Measurements from ENCODE around the gene MFN1.

The MFN1 gene

DNA sequence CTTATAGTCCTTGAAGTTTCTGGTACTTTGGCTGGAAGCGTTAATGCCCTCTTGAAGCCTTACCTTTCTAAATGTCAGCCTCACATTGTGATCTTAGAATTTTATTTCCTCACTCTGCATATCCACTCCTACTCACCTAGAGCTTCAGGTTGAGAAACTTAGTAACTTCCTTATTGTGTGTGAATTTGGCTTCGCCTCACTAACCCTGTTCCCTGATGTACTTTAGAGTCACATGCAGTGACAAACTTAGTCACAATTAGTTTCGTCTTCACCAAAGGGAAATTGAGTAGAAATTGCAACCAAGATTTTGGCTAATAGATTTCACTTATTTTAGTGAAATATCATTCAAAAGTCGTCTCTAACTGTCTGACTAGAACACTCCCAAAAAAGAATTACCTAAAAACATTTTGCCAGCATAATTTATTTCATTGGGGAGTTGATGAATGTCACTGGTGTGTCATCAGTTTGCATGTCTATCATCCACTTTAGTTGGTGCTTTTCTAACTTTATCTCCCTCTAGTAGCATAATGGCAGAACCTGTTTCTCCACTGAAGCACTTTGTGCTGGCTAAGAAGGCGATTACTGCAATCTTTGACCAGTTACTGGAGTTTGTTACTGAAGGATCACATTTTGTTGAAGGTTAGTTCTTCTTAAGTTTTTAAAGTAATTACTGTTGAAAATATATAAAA lies 960 bp downstream of the MFN1 start:
- no peak for DNase-seq

DNA sequence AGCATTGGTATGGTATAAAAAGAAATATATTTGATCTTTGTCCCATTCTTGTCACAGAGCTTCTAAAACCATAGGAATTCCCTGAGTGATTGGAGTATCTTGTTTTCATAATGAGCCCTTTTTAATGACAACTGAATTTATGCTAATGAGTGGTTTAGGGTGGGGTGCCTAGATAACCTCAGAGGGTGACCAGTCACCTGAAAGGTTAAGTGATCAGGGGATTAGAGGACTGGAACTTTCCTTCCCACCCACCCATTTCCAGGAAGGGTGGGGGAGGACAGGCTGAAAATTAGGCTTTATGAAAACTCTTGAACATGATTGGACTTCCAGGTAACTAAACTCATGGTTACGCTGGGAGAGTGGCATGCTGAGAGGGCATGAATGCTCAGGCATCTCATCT lies 8.5 kb downstream of the MFN1 start:
- DNase-seq: no peak

DNA sequence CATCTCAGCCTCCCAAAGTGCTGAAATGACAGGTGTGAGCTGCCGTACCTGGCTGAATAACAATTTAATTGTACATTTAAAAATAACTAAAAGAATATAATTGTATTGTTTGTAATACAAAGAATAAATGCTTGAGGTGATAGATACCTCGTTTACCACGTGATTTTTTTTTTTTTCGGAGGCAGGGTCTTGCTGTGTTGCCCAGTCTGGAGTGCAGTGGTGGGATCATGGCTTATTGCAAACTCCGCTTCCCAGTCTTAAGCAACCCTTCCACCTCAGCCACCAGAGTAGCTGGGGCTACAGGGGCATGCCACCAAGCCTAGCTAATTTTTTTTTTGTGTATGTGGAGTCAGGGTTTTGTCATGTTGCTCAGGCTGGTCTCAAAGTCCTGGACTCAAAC lies 15.8 kb downstream of the MFN1 start:
- DNase-seq: no peak

DNA sequence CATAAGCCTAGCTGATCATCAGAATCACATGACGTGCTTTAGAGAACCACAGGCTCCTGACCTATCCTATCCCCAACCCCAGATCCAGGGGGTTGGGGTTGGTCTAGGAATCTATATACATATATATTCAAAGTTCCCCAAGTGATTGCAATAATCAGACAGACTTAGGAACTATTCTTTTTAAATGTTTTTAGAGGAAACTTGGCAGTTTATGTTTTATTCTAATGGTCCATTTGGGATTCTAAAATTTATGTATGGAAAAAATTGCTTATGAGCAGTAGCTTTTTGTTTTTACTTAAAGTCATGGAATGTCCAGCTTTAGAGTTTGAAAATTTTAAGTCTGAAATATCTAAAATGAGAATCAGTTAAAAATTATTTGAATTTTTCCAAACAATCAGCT lies 22.1 kb downstream of the MFN1 start:
- DNase-seq: no peak

DNA sequence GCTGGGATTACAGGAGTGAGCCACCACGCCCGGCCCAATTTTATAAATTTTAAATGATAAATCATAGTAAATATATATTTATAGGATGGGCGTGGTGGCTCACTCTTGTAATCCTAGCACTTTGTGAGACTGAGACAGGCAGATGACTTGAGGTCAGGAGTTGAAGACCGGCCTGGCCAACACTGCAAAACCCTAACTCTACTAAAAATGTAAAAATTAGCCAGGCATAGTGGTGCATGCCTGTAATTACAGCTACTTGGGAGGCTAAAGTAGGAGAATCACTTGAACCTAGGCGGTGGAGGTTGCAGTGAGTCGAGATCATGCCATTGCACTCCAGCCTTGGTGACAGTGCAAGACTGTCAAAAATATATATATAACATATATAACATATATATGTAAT lies 26.4 kb downstream of the MFN1 start:
- DNase-seq: no peak

DNA sequence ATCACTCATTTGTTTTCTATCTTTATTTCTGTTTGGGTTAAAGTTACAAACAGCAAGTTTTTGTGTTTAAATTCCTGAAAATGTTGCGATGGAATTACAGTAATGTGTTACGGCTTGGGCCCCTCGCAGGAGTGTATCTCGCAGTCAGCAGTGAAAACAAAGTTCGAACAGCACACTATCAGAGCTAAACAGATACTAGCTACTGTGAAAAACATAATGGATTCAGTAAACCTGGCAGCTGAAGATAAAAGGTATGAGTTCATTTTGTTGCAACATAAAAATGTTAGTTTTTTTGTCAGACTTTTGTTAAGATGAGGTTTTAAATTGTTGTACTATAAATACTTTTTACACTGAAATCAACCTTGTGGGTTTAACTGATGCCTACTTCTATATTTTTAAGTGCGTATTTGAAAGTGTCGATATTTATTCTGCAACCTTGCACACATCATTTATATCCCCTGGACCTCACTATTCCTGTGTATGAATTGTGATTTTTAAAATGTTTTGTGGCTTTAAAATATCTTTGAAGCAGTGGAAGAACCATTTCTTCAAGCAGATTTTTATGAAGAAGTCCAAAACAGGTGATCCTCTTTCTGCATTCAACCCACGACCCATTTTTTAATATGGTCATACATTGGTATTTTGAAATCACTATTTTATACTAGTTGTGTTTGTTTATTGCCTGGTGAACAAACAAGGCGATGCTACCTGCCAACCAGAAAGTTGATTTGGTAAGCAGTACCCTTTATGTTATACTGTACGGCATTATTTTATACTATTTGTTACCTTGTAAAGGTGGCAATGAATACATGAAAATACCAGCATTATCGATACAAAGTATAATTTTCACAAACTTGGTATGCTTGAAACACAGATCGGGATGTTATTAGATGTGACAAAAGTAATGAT lies 27.8 kb downstream of the MFN1 start:
- DNase-seq: no peak

DNA sequence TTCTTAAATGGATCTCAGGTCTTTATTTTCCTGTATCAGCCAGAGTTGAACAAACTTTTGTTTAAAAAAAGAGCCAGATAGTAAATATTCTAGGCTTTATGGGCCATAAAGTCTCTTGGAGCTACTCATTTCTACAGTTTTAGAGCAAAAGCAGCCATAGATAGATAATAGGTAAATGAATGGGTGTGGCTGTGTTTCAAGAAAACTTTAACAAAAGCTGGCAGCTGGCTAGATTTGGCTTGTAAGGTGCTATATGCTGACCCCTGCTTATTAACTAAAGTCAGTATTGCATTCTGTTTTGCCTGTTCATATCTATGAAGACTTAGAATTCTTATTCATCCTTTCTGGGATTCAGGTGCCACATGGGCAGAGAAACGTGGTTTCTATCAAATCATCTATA lies 29.0 kb downstream of the MFN1 start:
- no peak for DNase-seq

DNA sequence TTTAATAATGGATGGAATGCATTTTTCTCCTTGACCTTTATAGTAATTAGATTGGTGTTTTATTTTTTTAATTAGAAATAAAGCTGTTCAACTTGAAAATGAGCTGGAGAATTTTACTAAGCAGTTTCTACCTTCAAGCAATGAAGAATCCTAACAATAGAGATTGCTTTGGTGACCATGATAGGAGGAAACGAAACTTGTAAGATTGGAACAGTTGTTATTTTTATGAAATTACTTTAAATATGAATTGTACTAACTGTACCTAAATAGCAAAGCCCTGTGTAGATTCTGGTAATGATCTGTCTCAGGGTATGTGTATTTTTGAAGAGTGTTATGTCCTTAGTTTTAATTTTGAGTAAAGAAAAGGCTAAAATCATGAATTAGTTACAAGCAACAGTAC lies 44.4 kb downstream of the MFN1 start:
- DNase-seq: no peak

DNA sequence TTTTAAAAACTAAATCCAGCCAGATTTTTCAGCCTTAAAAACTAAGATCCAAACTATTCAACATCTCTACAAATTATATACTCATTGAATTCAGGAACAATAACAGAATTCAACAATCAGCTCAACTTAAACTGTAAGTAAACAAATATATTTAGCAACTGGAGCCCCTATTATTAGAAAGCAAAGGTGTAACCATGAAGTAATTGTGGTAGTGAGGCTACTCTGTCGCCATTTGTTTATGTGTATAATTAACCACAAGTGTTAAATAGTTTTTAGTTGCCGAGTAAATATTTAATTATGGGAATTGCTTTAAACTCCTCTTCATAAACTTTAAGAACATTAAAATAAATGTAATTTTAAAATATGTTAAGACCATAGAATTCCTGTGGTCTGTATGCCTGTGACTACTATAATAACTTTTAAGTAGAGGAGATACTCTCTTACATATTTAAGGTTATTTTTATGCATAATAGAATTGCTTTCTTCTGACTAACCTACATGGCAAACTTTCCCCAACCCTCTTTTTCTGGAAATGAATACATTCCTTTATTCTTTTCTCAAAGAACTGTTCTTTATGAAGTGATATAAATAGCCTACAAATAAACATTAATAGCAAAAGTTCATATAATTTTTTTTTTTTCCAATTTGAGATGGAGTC lies 51.2 kb downstream of the MFN1 start:
- DNase-seq: no peak

DNA sequence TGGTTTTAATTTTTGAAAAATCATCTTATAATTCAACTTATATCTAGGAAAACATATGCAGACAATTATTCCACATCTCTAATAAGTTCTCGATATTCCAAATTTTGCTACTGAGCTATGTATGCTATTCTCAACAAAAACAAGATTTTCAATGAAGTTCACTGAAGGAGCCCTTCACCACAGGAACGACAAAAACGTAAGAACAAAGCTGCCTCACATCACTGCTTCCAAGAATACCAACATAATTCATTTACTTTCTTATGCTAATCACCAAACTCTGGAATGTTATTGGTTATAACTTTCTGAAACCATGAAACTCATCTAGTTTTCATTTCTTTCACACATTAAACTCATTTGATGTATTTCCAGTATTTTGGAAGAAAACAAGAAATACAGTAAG lies 54.1 kb downstream of the MFN1 start:
- DNase-seq: no peak

DNA sequence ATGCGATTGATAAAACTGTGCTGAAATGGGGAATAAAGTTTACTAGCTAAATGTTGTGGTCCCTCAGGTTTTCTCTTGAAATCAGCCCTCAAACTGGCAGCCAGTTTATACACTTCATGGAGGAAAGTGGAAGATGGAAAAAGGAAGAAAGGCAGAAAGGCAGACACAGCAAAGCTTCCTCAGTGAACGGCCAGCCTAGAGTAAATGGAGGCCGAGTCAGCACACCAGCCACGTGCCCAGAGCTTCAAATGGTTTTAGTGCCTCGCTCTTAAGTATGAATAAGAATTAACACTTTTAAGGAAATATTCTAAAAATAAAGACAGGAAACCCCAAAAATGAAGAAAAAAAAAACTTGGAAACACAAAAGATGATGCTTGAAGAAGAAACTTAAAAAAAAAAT lies 55.5 kb downstream of the MFN1 start:
- no peak for DNase-seq

DNA sequence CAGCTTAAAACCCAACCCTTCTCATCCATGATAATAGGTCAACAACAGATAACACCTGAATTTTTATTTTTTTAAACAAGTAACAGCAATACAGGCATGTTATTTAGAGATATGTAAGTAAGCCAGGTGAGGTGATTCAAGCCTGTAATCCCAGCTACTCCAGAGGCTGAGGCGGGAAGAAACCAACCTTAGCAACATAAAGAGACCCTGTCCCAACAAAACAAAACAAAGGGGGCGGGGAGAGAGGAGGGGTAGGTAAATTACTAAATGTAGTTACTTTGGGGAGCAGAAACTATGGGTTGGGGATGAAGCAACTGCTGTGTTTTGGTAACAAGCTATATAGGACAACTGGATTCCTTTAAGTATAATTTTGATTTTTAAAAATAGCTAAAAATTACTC lies 56.8 kb downstream of the MFN1 start:
- no peak for DNase-seq

DNA sequence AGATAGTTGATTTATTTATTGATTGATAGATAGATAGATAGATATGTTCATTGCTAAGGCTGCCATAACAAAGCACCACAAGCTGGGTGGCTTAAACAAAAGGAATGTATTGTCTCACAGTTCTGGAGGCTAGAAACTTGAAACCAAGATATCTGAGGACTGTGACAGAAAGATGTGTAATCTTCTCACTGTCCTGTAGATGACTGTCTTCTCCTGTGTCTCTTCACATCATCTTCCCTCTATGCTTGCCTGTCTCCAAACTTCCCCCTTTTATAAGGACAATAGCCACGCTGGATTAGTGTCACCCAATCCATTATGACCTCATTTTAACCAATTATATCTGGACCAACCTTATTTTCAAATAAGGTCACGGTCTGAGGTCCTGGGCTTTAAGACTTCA lies 62.8 kb downstream of the MFN1 start:
- DNase-seq: no peak

DNA sequence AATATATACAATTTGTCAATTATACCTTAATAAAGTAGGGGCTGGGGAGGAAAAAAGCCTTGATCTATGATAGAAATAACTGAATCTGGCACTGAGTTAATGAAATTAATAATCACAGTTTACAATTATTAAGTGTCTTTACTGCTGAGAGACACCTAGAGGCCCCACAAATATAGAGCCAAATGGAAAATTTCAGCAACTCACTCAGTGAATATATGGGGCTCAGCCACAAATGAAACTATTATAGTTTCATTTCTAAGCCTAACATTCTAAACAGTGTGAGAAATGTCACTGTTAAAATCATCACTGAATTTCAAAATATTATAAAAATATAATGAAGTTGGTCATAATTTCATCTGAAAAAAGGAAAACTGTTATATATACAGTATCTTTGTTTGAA lies 63.5 kb downstream of the MFN1 start:
- no peak for DNase-seq

DNA sequence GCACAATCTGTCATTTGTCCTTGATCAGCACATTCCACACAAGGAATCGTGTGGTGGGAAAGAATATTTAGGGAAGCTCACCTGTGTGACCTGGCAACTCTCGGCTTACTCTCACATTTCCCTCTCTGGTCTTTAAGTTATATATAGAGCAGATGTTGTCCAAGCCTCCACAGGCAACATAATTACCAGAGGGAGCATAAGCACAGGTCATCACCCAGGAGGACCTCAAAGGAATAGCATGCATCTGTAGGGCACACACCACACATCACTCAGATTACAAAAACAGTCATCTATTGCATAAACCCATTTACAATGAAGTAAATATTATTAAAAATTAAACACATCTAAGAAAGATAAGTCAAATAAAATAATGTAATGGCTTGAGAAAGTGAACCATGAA lies 67.3 kb downstream of the MFN1 start:
- DNase-seq: no peak

DNA sequence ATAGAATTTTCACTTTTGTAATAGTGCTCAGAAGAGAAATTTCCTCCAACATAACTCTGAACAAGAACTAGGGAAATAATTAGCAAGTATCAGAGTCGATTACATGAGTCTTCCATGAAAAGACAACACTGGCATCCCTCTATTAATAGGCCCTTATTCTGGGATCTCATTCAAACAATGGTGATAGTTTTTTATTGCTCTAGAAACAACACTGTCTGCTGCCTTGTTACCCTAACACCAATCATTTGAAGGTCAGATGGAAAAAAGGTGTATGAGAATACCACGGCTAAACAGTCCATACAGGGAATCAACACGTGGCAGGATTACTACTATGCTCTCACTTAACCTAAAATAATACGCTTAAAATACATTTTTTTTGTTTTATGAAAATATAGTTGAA lies 67.9 kb downstream of the MFN1 start:
- no peak for DNase-seq

DNA sequence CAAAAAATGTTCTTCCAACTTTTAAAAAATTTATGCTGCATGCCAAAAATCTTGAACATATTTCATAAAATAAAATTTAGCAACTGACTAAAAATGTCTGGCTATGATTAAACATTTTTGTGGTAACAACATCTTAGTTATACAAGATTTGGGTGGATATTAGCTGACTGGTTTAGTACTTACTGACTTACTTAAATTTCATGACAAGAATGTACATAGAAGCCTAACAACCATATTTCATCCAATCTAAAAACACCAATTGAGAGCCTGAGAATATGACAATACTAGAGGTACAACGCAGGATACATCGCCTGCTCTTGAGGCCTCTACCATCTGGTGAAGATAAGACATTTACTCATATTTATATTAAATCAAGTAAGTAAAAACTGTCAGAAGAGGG lies 69.2 kb downstream of the MFN1 start:
- DNase-seq: no peak

DNA sequence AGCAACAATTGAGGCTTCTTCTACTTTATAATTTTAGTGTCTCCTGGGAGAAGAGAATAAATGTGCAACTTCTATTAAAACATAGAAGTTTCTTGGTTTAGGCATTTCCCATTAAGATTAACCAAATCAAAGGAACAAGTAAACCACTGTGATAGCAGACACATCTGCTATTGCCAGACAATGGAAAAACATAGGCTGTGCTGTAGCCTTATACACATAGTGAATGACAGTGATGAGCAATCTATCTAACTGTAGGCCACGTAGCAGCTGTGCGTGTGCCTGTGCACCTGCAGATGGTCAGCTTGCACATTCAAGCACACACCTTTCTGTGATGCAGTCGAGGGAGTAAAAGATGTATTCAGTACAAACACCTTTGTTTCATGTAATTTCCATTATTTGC lies 71.1 kb downstream of the MFN1 start:
- no peak for DNase-seq

DNA sequence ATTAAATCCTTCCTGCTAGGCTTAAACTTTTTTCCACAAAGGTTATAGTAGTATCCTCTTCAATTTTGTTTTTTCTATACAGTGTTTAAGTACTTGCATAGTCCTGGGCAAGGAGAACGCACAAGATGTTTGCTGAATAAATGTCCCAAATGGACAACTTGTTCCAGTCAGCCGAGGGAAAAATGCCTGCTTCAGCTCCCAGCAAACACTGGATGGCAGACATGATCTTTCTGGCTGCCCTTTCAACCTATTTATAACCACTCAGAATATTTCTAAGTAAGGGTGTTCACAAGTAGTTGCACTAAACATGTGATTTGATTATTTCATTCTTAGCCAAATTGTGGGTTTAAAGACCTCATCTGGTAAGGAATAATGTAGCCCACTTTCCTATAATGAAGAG lies 74.0 kb downstream of the MFN1 start:
- DNase-seq: no peak

DNA sequence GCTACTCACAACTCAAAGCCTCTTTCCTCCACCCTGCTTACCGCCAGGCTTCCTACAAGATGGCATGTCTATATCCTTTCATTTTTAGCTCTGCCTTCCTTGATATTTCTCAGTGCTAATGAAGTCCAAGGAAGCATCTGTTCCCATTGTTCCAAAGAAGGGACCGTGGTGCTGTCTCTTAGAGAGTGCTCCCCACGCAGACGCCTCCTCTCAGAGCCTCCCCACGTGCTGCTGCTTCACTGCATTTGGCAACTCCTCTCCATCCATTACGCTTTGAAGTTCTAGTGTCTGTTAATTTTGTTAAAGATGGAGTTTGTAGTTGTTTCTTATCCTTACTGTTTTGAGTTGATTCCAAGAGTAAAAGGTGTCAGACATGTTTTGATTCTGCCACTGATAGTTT lies 77.6 kb downstream of the MFN1 start:
- DNase-seq: no peak

DNA sequence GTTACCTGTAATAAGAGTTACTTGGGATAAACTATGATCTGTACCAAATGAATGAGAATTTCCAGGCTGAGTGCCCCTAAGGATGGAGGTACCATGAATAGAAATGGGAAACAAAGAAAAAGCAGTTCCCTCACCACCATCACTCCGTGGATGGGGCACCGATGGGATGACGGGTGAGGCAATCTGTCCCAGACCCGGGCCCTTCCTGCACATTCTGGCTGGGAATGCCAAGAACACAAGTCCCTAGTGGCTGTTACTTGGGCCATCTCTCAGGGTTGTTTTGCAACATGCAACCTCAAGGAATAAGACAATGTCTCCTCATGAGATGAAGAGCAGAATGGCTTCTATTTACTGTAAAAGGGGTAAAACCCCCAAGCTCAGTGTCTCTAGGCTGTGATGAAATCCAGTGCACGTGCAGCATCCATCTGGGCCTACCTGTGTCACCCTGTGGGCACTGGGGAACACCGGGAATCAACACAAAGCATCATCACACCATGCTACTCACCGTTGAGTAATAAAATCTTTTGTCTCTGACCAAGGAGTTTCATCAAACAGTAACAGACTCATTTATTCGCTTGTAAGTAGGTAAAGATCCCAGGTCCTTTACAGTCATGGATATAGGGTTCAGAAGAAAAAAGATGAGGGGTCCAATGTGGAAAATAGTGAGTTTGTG lies 81.5 kb downstream of the MFN1 start:
- DNase-seq: no peak

DNA sequence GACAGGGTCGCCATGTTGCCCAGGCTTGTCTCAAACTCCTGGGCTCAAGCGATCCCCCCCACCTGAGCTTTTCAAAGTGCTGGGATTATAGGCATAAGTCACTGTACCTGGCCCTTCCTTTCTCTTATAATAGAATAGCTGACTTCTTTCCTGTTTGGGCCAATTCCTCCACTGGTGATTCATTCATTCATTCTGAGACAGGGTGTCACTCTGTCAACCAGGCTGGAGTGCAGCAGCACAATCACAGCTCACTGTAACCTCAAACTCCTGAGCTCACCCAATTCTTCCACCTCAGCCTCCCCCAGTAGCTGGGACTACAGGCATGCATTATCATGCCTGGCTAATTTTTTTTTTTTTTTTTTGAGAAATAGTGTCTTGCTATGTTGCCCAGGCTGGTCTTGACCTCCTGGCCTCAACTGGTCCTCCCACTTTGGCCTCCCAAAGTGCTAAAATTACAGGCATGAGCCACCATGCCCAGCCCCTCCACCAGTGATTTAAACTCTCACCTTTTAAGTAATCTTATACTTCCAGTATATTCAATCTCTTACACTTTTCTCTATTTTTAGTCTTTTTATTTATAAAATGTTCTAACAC lies 82.9 kb downstream of the MFN1 start:
- DNase-seq: no peak

DNA sequence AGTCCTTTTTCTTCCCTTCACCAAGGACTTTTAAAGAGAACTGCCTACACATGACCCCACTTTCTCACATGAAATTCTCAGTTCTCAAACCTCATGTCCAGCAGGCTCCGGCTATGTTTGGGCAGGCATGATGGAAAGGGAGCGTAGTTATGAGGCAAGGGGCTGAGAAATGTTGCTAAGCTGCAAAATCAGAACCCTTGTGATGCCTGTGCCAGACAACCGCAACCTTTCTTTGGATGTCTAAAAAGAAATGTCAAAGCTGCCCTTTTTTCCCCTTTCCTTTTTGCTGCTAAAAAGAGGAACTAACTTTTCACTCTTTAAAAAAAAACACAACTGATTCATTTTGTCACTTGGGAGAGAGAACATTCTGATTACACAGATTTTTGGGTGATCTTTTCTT lies 84.5 kb downstream of the MFN1 start:
- DNase-seq: no peak
